HEK293 (cell line): ENCODE data around the gene PBX2.

ENCODE experiments used
- CTCF ChIA-PET: fragments of 350-600 bp; formaldehyde crosslinking; extraction: SDS; loops from one replicate; lab custom pipeline; 2021; ENCODE audit warnings: antibody characterized with exemption; lab: Yijun Ruan, JAX
- POLR2A ChIA-PET: fragments of 300-600 bp; formaldehyde crosslinking; extraction: SDS; loops from one replicate; lab custom pipeline; 2020; ENCODE audit warnings: antibody characterized with exemption, inconsistent platforms; lab: Yijun Ruan, JAX
- H3K27ac ChIP-seq: fragments of 200-500 bp; sonication (Bioruptor generic); 2 replicates; pipeline ENCODE4 v1.5.1; 2014; ENCODE audit warnings: low read depth, low read length, control low read depth, inconsistent platforms; ENCODE audit errors: extremely low read depth
- H3K36me3 ChIP-seq, 2 experiments: fragments of 200-500 bp in 1 of 2; sonication (Bioruptor generic) in 1 of 2; 1 replicate in 1 of 2; 2 replicates in 1 of 2; pipeline ENCODE4 v1.5.1; 2014 to 2017; ENCODE audit warnings: inconsistent platforms in 2 of 2, low read length in 2 of 2; ENCODE audit not compliant: control insufficient read depth in 2 of 2, insufficient read depth in 1 of 2
- H3K4me1 ChIP-seq: fragments of 200-500 bp; sonication (Bioruptor generic); 2 replicates; pipeline ENCODE4 v1.5.1; 2014; ENCODE audit warnings: mild to moderate bottlenecking, low read length, inconsistent platforms; ENCODE audit not compliant: control insufficient read depth, insufficient read depth
- H3K4me3 ChIP-seq: 2 replicates; pipeline ENCODE4 v1.5.1; 2011; ENCODE audit warnings: low read depth, mild to moderate bottlenecking, control low read depth, low read length, moderate library complexity
- H3K9me3 ChIP-seq: fragments of 200-500 bp; sonication (Bioruptor generic); 2 replicates; pipeline ENCODE4 v1.5.1; 2014; ENCODE audit warnings: low read depth, low read length, inconsistent platforms; ENCODE audit not compliant: control insufficient read depth, insufficient read depth
- GLI4 ChIP-seq: fragments of 450-650 bp; formaldehyde crosslinking; IDR thresholded peaks from 2 replicates; pipeline ENCODE4 v1.5.1; 2016; ENCODE audit warnings: missing biosample characterization, missing genetic modification characterization
- OSR2 ChIP-seq: fragments of 450-650 bp; formaldehyde crosslinking; IDR thresholded peaks from 2 replicates; pipeline ENCODE4 v1.5.1; 2016; ENCODE audit warnings: missing biosample characterization, missing genetic modification characterization
- PRDM6 ChIP-seq: fragments of 450-650 bp; formaldehyde crosslinking; IDR thresholded peaks from 2 replicates; pipeline ENCODE4 v1.5.1; 2017; ENCODE audit warnings: missing biosample characterization, missing genetic modification characterization
- SETDB1 ChIP-seq: IDR thresholded peaks from one replicate; pipeline ENCODE4 v1.6.1; 2017; ENCODE audit warnings: mild to moderate bottlenecking, low read length, moderate library complexity, mixed read lengths; ENCODE audit not compliant: insufficient read length
- ZBTB6 ChIP-seq: fragments of 450-650 bp; formaldehyde crosslinking; IDR thresholded peaks from 2 replicates; pipeline ENCODE4 v1.5.1; 2017; ENCODE audit warnings: missing biosample characterization, missing genetic modification characterization
- ZFP3 ChIP-seq: fragments of 450-650 bp; formaldehyde crosslinking; IDR thresholded peaks from 2 replicates; pipeline ENCODE4 v1.5.1; 2016; ENCODE audit warnings: low read depth, missing biosample characterization, missing genetic modification characterization
- ZNF404 ChIP-seq: fragments of 450-650 bp; formaldehyde crosslinking; IDR thresholded peaks from 2 replicates; pipeline ENCODE4 v1.5.1; 2017; ENCODE audit warnings: missing biosample characterization, missing genetic modification characterization
- ZNF473 ChIP-seq: fragments of 450-650 bp; formaldehyde crosslinking; IDR thresholded peaks from 2 replicates; pipeline ENCODE4 v1.5.1; 2017; ENCODE audit warnings: missing biosample characterization, missing genetic modification characterization
- ZNF555 ChIP-seq: fragments of 450-650 bp; formaldehyde crosslinking; conservative IDR thresholded peaks from 2 replicates; pipeline ENCODE4 v1.5.1; 2017; ENCODE audit warnings: missing biosample characterization, mild to moderate bottlenecking, missing genetic modification characterization, inconsistent platforms
- ZNF707 ChIP-seq: fragments of 450-650 bp; formaldehyde crosslinking; IDR thresholded peaks from 2 replicates; pipeline ENCODE4 v1.5.1; 2016; ENCODE audit warnings: missing biosample characterization, missing genetic modification characterization
- ZNF777 ChIP-seq: fragments of 450-650 bp; formaldehyde crosslinking; IDR thresholded peaks from 2 replicates; pipeline ENCODE4 v1.5.1; 2017; ENCODE audit warnings: missing biosample characterization, missing genetic modification characterization, borderline replicate concordance
- TF ChIP-seq, protein P1 (sequence below): fragments of 450-650 bp; formaldehyde crosslinking; IDR thresholded peaks from 2 replicates; pipeline ENCODE4 v1.5.1; 2016; ENCODE audit warnings: missing biosample characterization, missing genetic modification characterization

Gene PBX2

GRCh38 chr6:32200711-32201475, 10.9 kb upstream of the PBX2 start (continued):
- TF ChIP-seq, protein P1, sequence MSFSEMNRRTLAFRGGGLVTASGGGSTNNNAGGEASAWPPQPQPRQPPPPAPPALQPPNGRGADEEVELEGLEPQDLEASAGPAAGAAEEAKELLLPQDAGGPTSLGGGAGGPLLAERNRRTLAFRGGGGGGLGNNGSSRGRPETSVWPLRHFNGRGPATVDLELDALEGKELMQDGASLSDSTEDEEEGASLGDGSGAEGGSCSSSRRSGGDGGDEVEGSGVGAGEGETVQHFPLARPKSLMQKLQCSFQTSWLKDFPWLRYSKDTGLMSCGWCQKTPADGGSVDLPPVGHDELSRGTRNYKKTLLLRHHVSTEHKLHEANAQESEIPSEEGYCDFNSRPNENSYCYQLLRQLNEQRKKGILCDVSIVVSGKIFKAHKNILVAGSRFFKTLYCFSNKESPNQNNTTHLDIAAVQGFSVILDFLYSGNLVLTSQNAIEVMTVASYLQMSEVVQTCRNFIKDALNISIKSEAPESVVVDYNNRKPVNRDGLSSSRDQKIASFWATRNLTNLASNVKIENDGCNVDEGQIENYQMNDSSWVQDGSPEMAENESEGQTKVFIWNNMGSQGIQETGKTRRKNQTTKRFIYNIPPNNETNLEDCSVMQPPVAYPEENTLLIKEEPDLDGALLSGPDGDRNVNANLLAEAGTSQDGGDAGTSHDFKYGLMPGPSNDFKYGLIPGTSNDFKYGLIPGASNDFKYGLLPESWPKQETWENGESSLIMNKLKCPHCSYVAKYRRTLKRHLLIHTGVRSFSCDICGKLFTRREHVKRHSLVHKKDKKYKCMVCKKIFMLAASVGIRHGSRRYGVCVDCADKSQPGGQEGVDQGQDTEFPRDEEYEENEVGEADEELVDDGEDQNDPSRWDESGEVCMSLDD: no peak
- TF ChIP-seq, all 188 proteins: peak for 0

DNA sequence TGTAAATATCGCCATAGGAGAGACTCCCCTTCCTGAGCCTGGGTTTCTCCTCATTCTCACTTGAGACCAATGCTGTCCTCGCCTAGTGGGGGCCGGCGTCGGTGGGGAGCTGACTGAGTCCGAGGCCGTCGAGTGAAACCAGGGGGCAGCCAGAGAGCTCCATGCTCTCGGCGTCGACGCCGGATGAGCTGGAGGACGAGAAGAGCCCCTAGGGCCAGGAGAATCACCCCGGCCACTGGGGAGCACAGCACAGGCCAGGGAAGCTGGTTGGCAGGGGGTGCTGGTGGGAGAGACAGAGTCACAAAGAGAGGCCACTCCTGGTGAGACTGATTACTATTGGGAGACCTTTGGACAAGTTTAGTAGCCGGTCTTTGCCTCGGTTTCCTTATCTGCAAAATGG, 8.9 kb upstream of the PBX2 start:
- CTCF ChIA-PET: interaction anchor here (0.5 kb wide), 1 partner anchor 669 kb away, joined by 4 read pairs; no protein-coding TSS in a partner anchor
- no peak for TF ChIP-seq SETDB1
- no peak for TF ChIP-seq ZNF404 (tag by site-specific recombination)
- no peak for TF ChIP-seq ZNF473 (tag by site-specific recombination)
- TF ChIP-seq ZNF555 (tag by site-specific recombination): no peak
- TF ChIP-seq GLI4 (tag by site-specific recombination): no peak
- TF ChIP-seq PRDM6 (tag by site-specific recombination): no peak
- TF ChIP-seq ZBTB6 (tag by site-specific recombination): no peak
- no peak for TF ChIP-seq ZFP3
- POLR2A ChIA-PET: no interaction called here

GRCh38 chr6:32198345-32198696, 8.3 kb upstream of the PBX2 start:
- POLR2A ChIA-PET: interaction anchor here (1.5 kb wide), 2 partner anchors 68 to 774 kb away, joined by 4 to 5 read pairs; partner anchors contain the start of gene FKBPL
- Histone ChIP-seq H3K9me3 (no peaks in the 10 kb centered on the region), H3K27ac (no peak overlapping the region), H3K4me3 (no peak overlapping the region), H3K4me1 (peaks cover 5% of the 10 kb centered on the region), H3K36me3 (no peaks in the 10 kb centered on the region)
- TF ChIP-seq ZNF707 (tag by site-specific recombination) (no peak), ZNF777 (no peak), OSR2 (no peak)
- CTCF ChIA-PET: interaction anchor here (0.6 kb wide), 1 partner anchor 48 kb away, joined by 5 read pairs; no protein-coding TSS in a partner anchor

More for the DNA sequence above, 8.9 kb upstream of the PBX2 start:
- H3K36me3 ChIP-seq: no peaks in the 10 kb centered on the region
- no peak overlapping the region for H3K27ac ChIP-seq
- H3K4me3 ChIP-seq: no peak overlapping the region
- H3K9me3 ChIP-seq: no peaks in the 10 kb centered on the region
- H3K4me1 ChIP-seq: peaks cover 9% of the 10 kb centered on the region
